GM21447 (cell line): ENCODE results near the gene AACS.
"Not testable (repeated sequence)": the region's sequence is repeated elsewhere in the genome, so short reads cannot be mapped to it uniquely, and the experiment has no call there.

Experiments used
- ATAC-seq: cut with Tn5 transposase; IDR thresholded peaks from one replicate; pipeline ENCODE4 v1.9.1; 2021; ENCODE audit not compliant: unreplicated experiment

Gene AACS

GRCh38 chr12:125121106-125121505 is 55.9 kb downstream of the AACS start:
- ATAC-seq: no peak

- no peak for ATAC-seq
These were observed 57.4 kb downstream of the AACS start for GRCh38 chr12:125122668-125123067.

GRCh38 chr12:125124320-125124966 is 59.2 kb downstream of the AACS start:
- no peak for ATAC-seq

GRCh38 chr12:125125271-125125670 is 60.0 kb downstream of the AACS start:
- ATAC-seq: no peak

- ATAC-seq: no peak
These were observed 63.4 kb downstream of the AACS start for GRCh38 chr12:125128439-125129178.

- no peak for ATAC-seq
These were observed 63.9 kb downstream of the AACS start for GRCh38 chr12:125129179-125129571.

GRCh38 chr12:125129591-125130255 is 64.5 kb downstream of the AACS start:
- no peak for ATAC-seq

- no peak for ATAC-seq
These were observed 66.7 kb downstream of the AACS start for GRCh38 chr12:125131958-125132357.

- ATAC-seq: no peak
These were observed 67.6 kb downstream of the AACS start for GRCh38 chr12:125132698-125133400.

- ATAC-seq: no peak
These were observed 68.4 kb downstream of the AACS start for GRCh38 chr12:125133616-125134015.

GRCh38 chr12:125134576-125134975 is 69.3 kb downstream of the AACS start:
- no peak for ATAC-seq

- ATAC-seq: no peak
These were observed 70.7 kb downstream of the AACS start for GRCh38 chr12:125135906-125136305.

GRCh38 chr12:125136702-125137101 is 71.5 kb downstream of the AACS start:
- no peak for ATAC-seq

GRCh38 chr12:125137766-125138344 is 72.6 kb downstream of the AACS start:
- ATAC-seq: no peak

- ATAC-seq: no peak
These were observed 75.3 kb downstream of the AACS start for GRCh38 chr12:125140279-125141209.

- not testable (repeated sequence) for ATAC-seq
These were observed 76.0 kb downstream of the AACS start for GRCh38 chr12:125141210-125141573.

GRCh38 chr12:125142601-125143000 is 77.4 kb downstream of the AACS start:
- ATAC-seq: no peak

GRCh38 chr12:125143491-125143890 is 78.3 kb downstream of the AACS start:
- ATAC-seq: no peak

- no peak for ATAC-seq
These were observed 80.0 kb downstream of the AACS start for GRCh38 chr12:125145196-125145595.

GRCh38 chr12:125148316-125148715 is 83.1 kb downstream of the AACS start:
- no peak for ATAC-seq
